ENCODE data around the gene LRRC7.
"Not testable (repeated sequence)": the region's sequence is repeated elsewhere in the genome, so short reads cannot be mapped to it uniquely, and the experiment has no call there.

LRRC7 gene

DNA sequence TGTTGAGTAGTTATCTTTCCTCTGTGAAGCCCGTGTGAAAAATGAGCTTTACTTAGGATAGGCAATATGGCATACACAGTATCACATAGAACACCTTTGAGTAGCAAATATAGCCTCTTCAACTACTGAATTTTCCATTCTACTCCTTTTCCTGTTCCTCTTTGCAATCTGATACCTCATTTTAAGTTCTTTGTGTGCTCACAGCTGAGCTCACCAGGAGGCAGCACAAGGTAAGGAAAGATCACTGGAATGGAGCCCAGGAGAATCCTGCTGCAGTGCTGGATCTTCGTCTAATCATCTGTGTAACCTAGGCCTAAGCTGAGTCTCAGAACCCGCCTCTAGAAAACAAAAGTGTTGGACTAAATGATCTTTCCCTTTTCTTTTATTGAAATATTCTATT lies 466.7 kb downstream of the LRRC7 start:
- DNase-seq = no peak
- H3K27me3 Mint-ChIP-seq = no peaks in the 10 kb centered on the region
- no peak overlapping the region for H3K4me3 Mint-ChIP-seq

DNA sequence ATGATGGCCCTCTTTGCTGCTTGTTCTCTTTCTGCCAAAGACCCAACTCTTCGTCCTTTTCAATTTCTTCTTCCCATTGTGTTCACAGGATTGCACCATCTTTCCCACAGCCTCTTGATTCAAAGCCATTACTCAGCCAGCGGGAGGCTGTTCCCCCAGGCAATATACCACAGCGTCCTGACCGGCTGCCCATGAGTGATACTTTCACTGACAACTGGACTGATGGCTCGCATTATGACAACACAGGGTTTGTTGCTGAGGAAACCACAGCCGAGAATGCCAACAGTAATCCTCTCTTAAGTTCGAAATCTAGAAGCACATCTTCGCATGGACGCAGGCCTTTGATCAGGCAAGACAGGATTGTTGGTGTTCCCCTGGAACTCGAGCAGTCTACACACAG lies 470.3 kb downstream of the LRRC7 start:
- Mint-ChIP-seq H3K4me1 (no peaks in the 10 kb centered on the region), H3K27me3 (no peaks in the 10 kb centered on the region)
- no peak for DNase-seq

More for the DNA sequence above, 466.7 kb downstream of the LRRC7 start:
- no peak for ATAC-seq (replicated peaks)
- Mint-ChIP-seq H3K9me3 (no peaks in the 10 kb centered on the region), H3K36me3 (no peaks in the 10 kb centered on the region), H3K4me1 (peaks cover 4 to 9% of the 10 kb centered on the region in 2 donors), H3K27ac (no peak overlapping the region)

DNA sequence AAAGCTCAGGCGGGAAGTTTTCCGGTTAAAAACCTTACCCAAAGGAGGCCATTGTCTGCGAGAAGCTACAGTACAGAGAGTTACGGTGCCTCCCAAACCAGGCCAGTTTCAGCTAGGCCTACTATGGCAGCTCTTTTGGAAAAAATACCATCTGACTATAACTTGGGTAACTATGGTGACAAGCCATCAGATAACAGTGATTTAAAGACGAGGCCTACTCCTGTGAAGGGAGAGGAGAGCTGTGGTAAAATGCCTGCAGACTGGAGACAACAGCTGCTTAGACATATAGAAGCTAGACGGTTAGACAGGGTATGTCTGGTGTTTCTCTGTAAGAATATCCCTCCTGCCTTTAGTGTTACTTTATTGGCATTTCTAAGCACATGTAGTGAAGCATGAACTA lies 471.8 kb downstream of the LRRC7 start:
- ATAC-seq (replicated peaks) = no peak
- Mint-ChIP-seq H3K27me3 (no peaks in the 10 kb centered on the region), H3K27ac (no peak overlapping the region), H3K36me3 (no peaks in the 10 kb centered on the region), H3K4me3 (no peak overlapping the region), H3K9me3 (no peaks in the 10 kb centered on the region), H3K4me1 (no peaks in the 10 kb centered on the region)
- DNase-seq = no peak

More for the DNA sequence above, 470.3 kb downstream of the LRRC7 start:
- ATAC-seq (replicated peaks) = no peak
- no peaks in the 10 kb centered on the region for H3K9me3 Mint-ChIP-seq
- H3K4me3 Mint-ChIP-seq = no peak overlapping the region
- no peak overlapping the region for H3K27ac Mint-ChIP-seq
- H3K36me3 Mint-ChIP-seq = no peaks in the 10 kb centered on the region

DNA sequence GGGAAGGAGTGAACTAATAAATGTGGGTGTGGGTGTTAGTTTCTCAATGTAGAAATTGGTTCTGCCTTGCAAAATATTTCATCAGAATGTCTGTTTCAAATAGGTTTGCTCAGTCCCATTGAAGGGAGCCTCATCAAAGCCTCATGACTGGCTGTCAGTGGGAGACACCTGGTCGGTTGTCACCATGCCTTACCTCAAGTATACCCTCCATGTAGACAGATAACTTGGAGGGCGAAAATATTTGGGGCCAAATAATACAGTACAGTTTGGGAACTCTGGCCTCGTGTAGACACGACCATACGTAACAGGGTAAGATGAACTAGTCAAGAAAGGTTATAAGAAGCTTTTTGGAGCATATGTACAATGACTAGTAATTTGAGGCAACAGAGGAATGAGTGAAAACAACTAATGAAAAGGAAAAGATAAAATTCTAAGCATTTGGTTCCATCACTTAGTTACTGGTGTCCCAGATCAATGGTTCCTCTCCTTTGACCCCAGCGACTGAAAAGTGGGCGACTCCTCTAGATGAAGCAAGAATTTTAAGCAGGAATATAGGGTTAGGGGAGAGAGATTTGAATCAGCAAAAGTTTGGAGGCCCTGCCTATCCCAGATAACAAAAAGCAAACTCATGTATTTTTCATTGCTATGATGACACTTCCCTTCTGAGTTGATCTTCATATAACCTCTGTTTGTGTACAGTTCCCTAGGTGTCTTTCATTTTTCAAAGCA lies 473.8 kb downstream of the LRRC7 start:
- H3K27ac Mint-ChIP-seq = no peak overlapping the region
- ATAC-seq (replicated peaks) (no peak), DNase-seq (no peak)
- peaks cover 0 to 2% of the 10 kb centered on the region in 2 donors for H3K9me3 Mint-ChIP-seq
- H3K4me1 Mint-ChIP-seq = no peaks in the 10 kb centered on the region
- H3K36me3 Mint-ChIP-seq = no peaks in the 10 kb centered on the region
- H3K4me3 Mint-ChIP-seq = no peak overlapping the region
- H3K27me3 Mint-ChIP-seq = no peaks in the 10 kb centered on the region

DNA sequence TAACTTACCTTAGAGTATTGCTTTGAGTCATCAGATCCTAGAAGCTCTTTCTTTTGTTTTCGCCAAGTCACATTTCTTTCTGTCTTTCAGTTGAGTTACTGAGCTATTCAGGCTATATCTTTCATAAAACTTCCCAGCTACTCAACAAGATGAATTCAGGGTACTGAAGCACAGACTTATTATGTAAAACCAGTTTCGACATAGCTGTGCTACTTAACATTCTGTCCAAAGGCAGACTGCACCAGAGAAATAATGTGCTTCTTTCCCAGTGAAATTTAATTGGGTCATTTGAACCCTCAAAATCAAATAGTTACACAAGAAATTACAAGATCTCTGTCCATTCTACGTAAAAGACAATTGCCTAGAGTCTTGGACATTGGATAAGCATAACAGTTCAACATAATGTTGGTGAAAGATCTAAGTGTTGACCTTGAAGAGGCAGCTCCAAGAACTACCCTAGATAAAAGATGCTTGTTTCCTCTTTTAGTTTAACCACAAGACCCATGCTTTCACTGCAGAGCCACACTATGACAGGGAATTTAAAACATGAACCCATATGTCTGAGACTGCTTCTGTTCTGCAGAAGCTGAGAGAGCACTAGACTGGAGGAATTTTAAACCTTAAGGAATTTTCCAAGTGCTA lies 474.5 kb downstream of the LRRC7 start:
- ATAC-seq (replicated peaks) = peak; percentile 16 to 46
- H3K27me3 Mint-ChIP-seq = no peaks in the 10 kb centered on the region
- no peak for DNase-seq
- H3K9me3 Mint-ChIP-seq = peaks cover 0 to 2% of the 10 kb centered on the region in 2 donors
- no peaks in the 10 kb centered on the region for H3K36me3 Mint-ChIP-seq
- H3K4me3 Mint-ChIP-seq = no peak overlapping the region
- H3K27ac Mint-ChIP-seq = no peak overlapping the region
- H3K4me1 Mint-ChIP-seq = no peaks in the 10 kb centered on the region

DNA sequence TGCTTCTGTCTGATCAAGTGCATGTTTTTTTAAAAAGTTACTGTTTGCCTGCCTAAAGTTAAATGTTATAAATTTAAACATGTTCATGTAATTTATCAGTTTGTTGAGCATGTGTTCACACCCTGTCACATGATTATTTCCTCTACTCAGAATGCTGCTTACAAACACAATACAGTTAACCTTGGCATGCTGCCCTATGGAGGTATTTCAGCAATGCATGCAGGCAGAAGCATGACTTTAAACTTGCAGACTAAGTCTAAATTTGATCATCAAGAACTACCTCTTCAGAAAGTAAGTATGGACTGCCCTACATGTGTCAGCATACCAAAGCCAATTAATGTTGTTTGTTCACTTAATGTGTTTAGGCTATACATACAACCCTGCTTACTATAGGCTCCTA lies 476.1 kb downstream of the LRRC7 start:
- DNase-seq (no peak), ATAC-seq (replicated peaks) (no peak)
- Mint-ChIP-seq H3K4me3 (no peak overlapping the region), H3K9me3 (peaks cover 0 to 2% of the 10 kb centered on the region in 2 donors), H3K36me3 (no peaks in the 10 kb centered on the region), H3K27ac (no peak overlapping the region), H3K4me1 (no peaks in the 10 kb centered on the region), H3K27me3 (no peaks in the 10 kb centered on the region)

DNA sequence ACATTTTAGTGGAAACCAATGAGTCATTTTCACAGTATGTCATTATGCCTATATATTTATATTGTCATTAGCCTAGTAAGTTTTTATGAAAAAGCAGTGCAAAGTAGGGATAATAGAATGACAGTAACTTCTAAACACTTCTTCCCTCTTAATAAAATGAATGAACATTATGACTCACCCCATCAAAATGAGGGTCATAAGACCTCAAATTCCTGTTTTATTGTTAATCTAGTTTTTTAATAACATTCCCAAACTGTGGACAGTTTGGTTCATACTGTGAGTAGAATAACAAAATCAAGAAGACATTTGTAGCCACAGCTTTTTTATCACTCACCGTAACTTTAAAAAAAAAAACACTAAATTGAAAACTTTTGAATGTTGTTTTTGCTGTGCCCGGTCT lies 477.1 kb downstream of the LRRC7 start:
- no peaks in the 10 kb centered on the region for H3K36me3 Mint-ChIP-seq

DNA sequence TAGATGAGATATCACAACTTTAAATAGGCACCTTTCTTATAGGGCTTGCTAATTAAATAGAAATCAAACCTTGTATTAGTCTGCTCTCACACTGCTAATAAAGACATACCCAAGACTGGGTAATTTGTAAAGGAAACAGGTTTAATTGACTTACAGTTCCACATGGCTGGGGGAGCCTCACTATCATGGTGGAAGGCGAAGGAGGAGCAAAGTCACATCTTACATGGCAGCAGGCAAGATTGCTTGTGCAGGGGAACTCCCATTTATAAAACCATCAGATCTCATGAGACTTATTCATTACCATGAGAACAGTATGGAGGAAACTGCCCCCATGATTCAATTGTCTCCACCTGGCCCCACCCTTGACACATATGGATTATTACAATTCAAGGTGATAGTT lies 477.9 kb downstream of the LRRC7 start:
- H3K9me3 Mint-ChIP-seq = not testable (repeated sequence)

More for the DNA sequence above, 477.1 kb downstream of the LRRC7 start:
- Mint-ChIP-seq H3K27ac (no peak overlapping the region), H3K4me3 (no peak overlapping the region), H3K4me1 (no peaks in the 10 kb centered on the region), H3K27me3 (no peaks in the 10 kb centered on the region), H3K9me3 (peaks cover 0 to 2% of the 10 kb centered on the region in 2 donors)
- DNase-seq (no peak), ATAC-seq (replicated peaks) (no peak)

DNA sequence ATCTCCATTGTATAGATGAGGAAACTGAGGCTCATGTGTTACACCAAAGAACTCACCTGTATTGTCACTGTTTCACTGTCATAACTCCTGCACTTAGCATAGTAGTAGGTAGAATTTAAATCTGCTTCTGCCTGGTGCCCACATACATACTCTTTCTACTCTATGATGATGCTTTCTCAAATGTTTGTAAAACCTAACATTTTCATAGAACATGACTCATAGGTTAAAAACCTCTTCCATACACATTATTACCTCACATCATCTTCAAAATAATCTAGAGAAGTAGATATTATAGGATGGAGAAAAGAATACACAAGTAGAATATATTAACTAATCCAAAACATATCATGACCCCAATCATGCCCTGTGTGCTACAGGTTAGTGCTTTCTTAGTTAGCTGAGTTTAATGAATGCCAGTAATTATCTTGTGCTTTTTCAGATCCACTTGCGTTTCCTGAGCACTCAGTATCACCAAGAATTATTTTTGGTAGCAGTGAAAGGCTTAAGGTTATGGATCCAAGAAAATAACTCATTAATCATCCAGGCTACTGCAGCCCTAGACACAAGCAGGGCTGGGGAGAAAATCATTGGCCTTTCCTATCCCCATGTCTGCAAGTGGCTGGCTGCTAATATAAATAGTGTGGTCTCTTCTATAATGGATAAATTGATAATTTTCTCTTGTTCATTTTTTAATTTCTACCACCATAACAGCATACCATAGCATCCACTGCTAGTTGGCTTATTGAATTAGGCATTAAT lies 480.8 kb downstream of the LRRC7 start:
- ATAC-seq (replicated peaks) (no peak), DNase-seq (no peak)
- H3K4me1 Mint-ChIP-seq = no peaks in the 10 kb centered on the region
- peaks cover 0 to 2% of the 10 kb centered on the region in 2 donors for H3K9me3 Mint-ChIP-seq
- no peaks in the 10 kb centered on the region for H3K27me3 Mint-ChIP-seq
- H3K36me3 Mint-ChIP-seq = no peaks in the 10 kb centered on the region
- no peak overlapping the region for H3K27ac Mint-ChIP-seq
- no peak overlapping the region for H3K4me3 Mint-ChIP-seq

More for the DNA sequence above, 477.9 kb downstream of the LRRC7 start:
- not testable (repeated sequence) for H3K36me3 Mint-ChIP-seq; H3K27me3 Mint-ChIP-seq; H3K27ac Mint-ChIP-seq; DNase-seq; H3K4me1 Mint-ChIP-seq; H3K4me3 Mint-ChIP-seq; ATAC-seq (replicated peaks)

DNA sequence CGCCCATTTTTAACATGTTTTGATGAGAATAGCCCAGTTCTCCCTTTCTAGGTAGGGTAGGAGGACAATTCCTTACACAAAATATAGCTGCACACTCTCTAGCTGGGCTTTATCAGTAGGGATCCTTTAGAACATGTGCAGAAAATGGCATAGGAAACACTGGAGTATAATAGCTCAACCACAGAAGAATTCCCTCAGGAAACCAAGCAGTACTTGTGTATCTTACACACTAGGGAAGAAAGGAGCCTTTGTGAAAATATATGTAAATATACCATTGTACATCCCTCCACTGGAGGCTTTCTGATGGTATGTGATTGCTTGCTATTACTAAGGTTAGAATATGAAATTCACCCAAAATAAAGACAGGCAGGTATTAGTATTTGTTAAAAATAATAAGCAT lies 484.2 kb downstream of the LRRC7 start:
- H3K36me3 Mint-ChIP-seq = no peaks in the 10 kb centered on the region
- H3K27ac Mint-ChIP-seq = no peak overlapping the region
- no peak overlapping the region for H3K4me3 Mint-ChIP-seq
- DNase-seq (no peak), ATAC-seq (replicated peaks) (no peak)
- H3K27me3 Mint-ChIP-seq = no peaks in the 10 kb centered on the region
- H3K4me1 Mint-ChIP-seq = no peaks in the 10 kb centered on the region
- H3K9me3 Mint-ChIP-seq = no peaks in the 10 kb centered on the region

DNA sequence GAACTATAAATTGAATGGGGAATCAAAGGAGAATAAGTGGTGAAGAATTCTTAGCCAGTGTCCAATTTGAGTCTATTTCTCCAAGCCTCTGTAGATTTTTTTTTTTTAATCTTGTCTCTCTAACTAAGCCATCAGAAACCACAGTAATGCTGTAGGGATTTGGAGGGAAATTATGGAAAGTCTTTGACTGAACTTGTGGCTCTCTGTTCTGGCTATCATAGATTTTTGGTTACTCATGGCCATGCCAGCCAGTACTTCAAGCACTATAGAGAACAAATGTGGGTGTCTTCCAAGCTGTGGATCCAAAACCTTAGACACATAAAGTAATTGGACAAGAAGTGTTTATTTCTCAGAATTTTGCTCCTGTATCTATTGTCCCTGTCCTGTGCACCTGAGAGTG lies 489.8 kb downstream of the LRRC7 start:
- no peak for DNase-seq
- no peak for ATAC-seq (replicated peaks)
- Mint-ChIP-seq H3K27me3 (no peaks in the 10 kb centered on the region), H3K27ac (no peak overlapping the region), H3K4me3 (no peak overlapping the region), H3K4me1 (no peaks in the 10 kb centered on the region), H3K9me3 (no peaks in the 10 kb centered on the region), H3K36me3 (no peaks in the 10 kb centered on the region)

DNA sequence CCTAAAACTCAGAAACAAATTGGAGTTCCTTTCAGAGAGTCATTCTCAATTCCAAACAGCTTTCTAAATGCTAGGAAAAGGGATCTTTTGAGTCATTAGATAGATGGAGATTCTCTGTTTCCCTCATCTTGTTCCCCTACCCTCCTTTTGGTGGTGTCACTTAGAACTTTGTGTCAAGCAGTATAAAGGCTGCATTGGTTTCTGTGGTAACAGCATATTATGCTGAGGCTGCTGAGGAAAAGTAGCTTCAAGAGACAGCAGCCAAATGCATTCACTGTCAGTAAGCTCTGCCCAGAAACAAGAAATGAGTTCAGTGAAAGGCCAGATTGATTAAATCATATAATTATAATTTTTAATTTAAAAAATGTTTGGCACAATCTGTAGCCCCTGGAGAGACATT lies 493.5 kb downstream of the LRRC7 start:
- Mint-ChIP-seq H3K27me3 (no peaks in the 10 kb centered on the region), H3K9me3 (no peaks in the 10 kb centered on the region), H3K27ac (no peak overlapping the region), H3K4me3 (no peak overlapping the region), H3K4me1 (no peaks in the 10 kb centered on the region), H3K36me3 (no peaks in the 10 kb centered on the region)
- ATAC-seq (replicated peaks) = no peak
- DNase-seq = no peak

DNA sequence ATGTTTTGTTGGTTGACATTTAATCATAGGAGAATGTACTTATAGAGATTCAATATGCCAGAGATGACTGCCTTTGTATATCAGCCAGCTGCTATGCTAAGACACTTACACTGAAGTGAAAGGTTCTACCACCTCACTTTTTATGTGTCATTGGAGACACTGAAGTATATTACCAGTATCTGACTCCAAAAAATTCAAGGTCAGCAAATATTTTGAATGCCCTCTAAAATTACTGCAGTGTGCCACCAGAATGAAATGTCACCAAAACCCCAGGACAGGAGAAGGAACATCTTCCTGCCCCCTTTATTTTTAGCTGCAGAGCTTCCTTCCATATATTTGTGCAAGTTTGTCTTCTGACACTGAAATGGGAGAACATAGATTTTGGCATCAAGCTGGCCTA lies 496.1 kb downstream of the LRRC7 start:
- no peak for ATAC-seq (replicated peaks)
- H3K36me3 Mint-ChIP-seq = no peaks in the 10 kb centered on the region
- no peak overlapping the region for H3K27ac Mint-ChIP-seq

DNA sequence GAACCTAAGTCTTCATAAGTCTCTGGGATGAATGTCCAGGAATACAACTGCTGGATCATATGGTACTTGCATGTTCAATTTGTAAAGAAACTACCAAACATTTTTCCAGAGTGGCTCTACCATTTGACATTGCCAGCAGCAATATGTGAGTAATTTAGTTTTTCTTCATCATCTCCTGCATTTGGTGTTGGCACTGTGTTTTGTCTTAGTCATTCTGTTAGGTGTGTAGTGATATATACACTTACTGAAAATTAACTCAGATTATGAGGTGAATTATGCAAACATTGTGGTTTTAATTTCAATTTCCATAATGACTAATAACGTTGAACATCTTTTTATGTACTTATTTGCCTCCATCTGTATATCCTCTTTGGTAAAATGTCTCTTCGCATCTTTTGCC lies 499.0 kb downstream of the LRRC7 start:
- Mint-ChIP-seq H3K27me3 (no peaks in the 10 kb centered on the region), H3K4me1 (no peaks in the 10 kb centered on the region), H3K27ac (no peak overlapping the region), H3K36me3 (no peaks in the 10 kb centered on the region), H3K9me3 (peaks cover 0 to 7% of the 10 kb centered on the region in 2 donors), H3K4me3 (no peak overlapping the region)
- DNase-seq = no peak
- no peak for ATAC-seq (replicated peaks)

More for the DNA sequence above, 496.1 kb downstream of the LRRC7 start:
- no peak overlapping the region for H3K4me3 Mint-ChIP-seq
- DNase-seq = no peak
- H3K4me1 Mint-ChIP-seq = no peaks in the 10 kb centered on the region
- H3K27me3 Mint-ChIP-seq = no peaks in the 10 kb centered on the region
- H3K9me3 Mint-ChIP-seq = peaks cover 0 to 6% of the 10 kb centered on the region in 2 donors

DNA sequence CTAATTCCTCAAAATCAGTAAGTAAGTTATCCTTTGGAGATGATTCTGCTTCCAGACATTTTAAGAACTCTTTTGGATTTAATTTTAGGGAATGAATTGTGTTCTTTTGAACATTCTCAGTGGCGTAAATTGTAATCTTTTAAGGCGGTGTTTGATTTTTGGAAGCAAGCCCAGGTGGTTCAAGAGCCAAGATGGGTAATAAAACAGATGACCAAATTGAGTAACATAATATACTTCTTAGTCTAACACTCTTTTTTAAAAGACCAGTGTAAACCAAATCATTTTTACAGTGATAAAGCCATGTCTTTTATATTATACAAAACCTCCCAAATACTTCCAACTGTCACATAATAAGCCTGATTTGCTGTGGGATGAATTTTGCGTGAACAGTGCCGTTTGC lies 503.9 kb downstream of the LRRC7 start:
- ATAC-seq (replicated peaks) = no peak
- no peaks in the 10 kb centered on the region for H3K36me3 Mint-ChIP-seq
- H3K4me3 Mint-ChIP-seq = no peak overlapping the region
- no peaks in the 10 kb centered on the region for H3K4me1 Mint-ChIP-seq
- H3K27me3 Mint-ChIP-seq = peaks cover 0 to 3% of the 10 kb centered on the region in 2 donors
- H3K27ac Mint-ChIP-seq = no peak overlapping the region
- peaks cover 0 to 7% of the 10 kb centered on the region in 2 donors for H3K9me3 Mint-ChIP-seq
- no peak for DNase-seq
